GM10847 (cell line): ENCODE measurements around the gene EPN1.

Source experiments
- POLR2A ChIP-seq: IDR thresholded peaks from 2 replicates; pipeline ENCODE4 v1.6.1; 2011; ENCODE audit not compliant: insufficient read length; ENCODE audit errors: extremely low read depth

The EPN1 gene

DNA sequence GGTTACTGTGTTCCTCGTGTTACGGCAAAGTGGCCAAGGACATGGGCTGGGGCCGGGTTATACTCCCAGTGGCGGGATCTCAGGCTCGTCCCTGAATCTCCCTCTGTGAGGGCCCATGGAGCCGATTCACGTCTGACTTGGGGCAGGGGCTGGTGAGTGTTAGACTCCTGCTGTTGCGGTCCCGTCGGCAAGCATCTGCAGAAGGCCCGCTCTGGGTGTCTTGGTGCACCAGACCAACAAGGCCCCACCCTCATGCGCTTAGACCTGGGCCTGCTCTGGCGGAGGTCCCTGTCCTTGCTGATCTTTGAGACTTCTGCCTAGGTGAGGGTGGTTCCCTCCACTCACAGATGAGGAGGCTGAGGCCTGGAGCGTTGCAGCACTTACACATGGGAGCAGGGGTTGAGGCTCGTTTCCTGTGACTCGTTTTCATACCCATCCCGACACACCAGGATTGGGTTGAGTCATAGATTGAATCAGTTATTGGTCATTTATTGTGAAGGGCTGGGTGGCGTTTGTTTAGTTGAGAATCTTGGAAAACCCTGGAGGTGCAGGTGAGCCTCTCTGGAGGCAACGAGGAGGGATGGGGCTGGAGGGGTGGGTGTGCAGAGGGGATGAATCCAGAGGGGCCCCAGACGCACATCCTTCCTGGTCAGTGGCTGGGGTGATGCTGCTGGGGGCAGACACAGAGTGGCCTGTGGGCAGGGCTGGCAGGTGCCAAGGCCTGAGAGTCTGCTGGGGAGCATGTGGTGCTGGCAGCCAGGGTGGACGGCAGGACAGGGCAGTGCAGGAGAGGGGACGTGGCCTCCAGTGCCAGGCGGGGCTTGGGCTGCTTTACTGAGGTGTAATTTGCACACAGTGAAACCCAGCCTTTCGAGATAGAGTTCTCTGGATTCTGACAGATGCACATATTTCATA is 4.6 kb downstream of the EPN1 start:
- no peak for TF ChIP-seq POLR2A

- TF ChIP-seq POLR2A = no peak
Measured at GRCh38 chr19:55680339-55681130, 5.5 kb downstream of the EPN1 start.

DNA sequence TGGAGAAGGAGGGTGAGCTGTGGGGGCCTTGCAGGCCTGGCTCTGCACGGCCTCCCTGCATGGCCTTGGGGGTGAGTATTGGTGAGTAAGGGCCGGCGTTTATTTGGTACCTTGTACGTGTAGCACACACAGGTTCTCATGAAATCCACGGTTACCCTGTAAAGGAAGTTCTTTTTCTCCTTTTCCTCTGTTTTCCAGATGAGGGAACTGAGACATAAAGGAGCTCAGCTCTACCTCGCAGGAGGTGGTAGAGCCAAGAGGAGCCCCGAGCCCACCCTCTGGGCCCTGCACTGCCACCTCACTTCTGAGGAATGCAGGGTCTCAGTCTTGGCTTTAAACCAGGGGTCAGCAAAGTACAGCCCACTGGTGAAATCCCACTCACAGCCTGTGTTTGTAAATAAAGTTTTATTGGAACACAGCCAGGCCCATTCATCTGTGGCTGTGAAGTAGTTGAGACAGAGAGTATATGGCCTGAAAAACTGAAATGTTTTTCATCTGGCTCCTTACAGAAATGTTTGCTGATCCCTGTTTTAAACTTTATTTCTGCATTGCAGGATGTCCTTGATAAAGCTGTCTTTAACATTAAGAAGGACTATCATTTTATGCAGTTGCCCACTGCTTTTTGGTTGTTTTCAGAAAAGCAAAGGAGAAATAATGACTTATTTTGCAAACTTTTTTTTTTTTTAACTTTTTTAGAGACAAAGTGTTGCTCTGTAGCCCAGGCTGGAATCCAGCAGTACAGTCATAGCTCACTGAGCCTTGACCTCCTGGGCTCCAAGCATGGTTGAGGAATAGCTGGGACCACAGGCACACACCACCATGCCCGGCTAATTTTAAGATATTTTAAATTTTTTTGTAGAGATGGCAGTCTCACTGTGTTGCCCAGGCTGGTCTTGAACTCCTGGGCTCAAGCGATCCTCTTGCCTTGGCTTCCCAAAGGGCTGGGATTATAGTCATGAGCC is 6.4 kb downstream of the EPN1 start:
- TF ChIP-seq POLR2A = no peak

DNA sequence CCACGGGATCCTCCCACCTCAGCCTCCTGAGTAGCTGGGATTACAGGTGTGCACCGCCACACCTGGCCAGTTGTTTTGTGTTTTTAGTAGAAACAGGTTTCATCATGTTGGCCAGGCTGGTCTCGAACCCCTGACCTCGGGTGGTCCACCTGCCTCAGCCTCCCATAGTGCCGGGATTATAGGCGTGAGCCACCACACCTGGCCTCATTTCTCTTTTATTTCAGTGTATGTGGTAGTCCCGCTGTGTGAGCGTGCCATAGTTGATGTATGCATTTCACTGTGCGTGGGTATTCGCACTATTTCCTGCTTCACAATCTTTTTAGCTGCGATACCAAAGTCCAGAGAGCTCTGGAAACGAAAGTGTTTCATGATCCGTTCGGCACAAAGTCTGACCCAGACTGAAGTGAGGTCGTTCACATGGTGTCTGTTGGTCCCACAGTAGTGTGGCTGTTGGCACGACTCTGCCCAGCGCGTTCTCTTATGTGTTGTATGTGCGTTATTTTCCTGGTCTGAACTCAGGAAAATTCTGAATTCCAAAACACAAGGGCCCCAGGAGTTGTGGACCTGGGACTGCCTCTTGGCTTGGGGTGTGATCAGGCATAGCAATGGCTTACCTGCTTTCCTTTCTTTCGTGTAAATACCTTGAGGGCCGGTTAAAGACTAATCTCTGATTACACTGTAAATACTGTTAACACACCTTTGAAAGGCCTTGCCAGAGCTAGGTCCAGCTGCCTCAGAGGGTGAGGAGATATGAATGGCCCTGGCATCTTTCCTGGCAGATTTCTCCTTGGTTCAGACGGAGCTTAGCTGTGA is 8.6 kb downstream of the EPN1 start:
- no peak for TF ChIP-seq POLR2A

GRCh38 chr19:55684946-55685681 is 10.1 kb downstream of the EPN1 start:
- no peak for TF ChIP-seq POLR2A

DNA sequence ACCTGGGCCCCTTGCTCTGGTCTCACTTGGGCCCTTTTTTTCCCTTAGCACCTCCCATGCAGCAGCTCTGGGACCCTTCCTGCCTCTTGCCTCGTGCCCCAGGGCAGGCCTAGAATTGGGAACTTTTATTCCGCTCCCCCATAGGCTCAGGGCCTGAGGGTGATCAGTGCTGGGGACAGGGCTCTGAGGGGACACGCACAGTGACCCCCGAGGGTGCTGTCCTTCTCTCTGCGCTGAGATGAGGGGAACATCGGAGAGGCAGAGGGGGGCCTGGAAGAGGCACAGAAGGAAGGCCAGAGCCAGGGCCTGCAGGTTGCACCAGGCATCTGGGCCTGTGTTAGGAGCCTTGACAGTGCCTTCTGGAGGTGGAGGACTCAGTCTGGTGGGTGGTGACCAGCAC is 10.8 kb downstream of the EPN1 start:
- no peak for TF ChIP-seq POLR2A

- no peak for TF ChIP-seq POLR2A
Measured at GRCh38 chr19:55686311-55687050, 11.5 kb downstream of the EPN1 start.

DNA sequence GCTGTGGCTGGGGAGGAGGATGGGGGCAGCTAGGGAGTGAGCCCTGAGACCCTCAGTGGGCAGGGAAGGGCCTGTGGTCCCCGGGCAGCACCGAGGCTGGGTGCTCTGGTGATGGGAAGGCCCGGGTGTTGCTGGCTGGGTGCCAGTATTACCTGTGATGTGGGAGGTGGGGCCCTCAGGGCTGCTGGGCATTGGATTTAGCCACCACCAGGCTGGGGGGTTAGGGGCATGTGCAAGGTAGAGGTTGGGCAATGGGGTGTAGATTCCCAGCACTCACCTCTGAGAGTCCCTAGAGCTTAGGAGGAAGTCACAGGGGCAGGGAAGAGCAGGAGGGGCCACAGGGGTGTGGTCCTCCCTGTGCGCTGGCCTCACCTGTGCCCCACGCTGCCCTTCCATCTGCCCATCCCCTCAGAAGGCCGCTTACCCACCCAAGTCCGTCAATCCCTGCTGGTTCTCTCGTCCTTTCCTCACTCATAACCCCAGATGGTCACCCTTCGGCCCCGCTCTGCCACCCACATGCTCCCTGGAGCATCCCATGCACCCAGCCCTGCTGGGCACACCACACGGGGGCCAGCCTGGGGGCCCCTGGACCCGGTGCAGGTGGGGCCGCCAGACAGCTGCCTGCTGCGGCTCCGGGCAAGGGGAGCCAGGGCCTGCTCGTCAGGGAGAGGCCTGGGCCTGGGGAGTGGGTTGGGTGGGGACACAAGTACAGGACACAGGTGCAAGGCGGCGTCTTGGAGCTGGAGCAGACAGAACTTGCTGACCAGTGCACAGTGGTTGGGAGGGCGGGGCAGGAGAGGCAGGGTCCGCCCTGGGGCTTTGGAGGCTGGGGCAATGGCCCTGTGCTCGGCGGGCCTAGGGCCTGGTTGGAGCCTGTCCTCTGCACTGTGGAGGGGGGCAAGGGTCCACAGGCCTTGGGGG is 12.5 kb downstream of the EPN1 start:
- no peak for TF ChIP-seq POLR2A

DNA sequence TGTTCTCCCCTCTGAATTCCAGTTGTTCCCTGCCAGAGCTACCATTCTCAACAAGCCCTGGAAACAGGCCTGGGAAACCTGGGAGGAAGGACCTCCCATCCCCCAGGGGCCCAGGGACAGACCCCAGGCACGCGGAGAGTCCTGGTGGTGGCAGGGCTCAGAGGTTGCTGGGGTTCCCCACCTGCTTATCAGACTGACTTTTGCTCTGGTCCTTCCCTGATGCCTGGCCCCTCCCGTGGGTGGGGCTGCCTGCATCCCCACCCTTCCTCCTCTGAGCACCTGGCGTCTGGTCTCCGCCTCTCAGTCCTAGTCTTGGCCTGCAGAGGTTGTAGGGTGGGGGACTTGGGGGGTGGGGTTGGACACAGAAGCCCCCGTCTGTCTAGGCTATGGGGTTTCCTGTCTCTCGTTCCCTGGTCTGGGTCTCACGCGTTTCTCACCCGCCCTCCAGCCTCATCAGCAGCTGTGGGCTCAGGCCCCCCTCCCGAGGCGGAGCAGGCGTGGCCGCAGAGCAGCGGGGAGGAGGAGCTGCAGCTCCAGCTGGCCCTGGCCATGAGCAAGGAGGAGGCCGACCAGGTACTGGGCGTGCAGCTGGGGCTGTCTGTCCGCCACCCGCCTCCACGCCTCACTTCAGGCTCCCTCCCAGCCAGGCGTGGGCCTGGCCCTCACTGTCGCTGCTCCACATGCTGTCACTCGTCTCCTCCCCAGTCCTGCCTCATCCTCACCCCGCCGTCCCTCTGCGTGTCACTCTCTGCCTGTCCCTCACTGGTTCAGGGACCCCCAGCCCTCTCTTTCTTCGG is 13.6 kb downstream of the EPN1 start:
- no peak for TF ChIP-seq POLR2A

DNA sequence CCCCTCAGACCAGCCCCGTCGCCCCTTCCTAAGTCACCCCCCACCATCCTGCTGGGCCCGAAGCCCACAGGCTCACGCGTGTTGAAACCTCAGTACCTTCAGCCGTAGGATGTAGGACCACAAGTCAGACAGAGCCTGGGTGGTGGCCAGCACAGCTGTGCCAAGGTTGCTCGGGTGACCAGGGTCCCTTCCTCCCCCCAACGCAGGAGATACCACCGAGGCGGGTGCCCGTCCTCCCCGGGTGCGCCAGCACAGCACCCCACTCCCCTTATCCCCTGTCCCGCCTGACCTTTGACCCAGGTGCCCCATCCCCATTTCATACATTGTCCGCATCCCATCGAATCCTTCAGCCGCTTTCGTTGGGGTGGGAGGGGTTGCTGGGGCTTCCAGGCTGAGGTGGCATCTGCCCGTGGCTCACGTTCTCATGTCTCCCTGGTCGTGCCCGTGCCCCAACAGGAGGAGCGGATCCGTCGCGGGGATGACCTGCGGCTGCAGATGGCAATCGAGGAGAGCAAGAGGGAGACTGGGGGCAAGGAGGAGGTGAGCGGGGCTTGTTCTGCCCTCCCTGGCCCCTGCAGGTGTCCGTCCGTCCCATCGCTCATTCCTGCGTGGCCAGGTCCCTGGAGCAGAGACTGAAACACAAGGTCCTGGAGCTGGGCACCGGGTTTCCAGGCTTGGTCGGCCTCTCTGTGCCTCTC is 14.5 kb downstream of the EPN1 start:
- TF ChIP-seq POLR2A = no peak
